ENCODE results near the gene HTN1.
"Not testable (repeated sequence)": the region's sequence is repeated elsewhere in the genome, so short reads cannot be mapped to it uniquely, and the experiment has no call there.

HTN1 gene

DNA sequence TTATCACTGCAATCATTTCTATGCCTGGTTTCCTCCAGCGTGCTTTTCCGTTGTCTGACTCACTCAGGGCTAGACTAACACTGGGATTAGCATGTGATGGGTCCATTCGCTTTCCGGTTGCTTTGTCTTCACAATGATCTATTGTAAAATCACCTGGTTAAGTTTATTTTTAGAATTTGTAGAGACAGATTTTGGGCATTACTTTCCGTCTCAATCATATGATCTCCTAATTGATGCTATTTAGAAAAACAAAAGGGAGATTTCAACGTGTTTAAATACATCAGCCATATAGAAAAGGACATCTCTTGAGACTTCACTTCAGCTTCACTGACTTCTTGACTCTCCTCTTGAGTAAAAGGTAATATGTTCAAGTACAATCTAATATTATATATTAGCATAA is at the start of gene HTN1:
TSS of gene HTN1 (plus strand) at position 301 of the 400 bp plus-strand sequence. CDS start 2,639 bp downstream, outside the sequence.
- DNase-seq: not testable (repeated sequence)

DNA sequence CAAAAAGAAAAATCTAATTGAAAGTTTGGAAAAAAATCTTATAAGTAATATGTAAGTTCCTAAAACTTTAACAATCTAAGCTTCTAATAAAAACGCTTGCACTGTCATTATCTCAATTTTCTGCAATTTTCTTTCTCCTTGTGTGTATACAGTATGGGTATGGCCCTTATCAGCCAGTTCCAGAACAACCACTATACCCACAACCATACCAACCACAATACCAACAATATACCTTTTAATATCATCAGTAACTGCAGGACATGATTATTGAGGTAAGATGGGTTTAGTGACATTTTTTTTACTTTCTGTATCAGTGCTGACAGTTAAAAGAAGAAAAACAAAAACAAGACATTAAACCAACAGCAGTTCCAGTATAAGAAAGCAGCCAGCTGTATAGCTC is 49.5 kb upstream of the HTN1 start:
- DNase-seq: no peak

DNA sequence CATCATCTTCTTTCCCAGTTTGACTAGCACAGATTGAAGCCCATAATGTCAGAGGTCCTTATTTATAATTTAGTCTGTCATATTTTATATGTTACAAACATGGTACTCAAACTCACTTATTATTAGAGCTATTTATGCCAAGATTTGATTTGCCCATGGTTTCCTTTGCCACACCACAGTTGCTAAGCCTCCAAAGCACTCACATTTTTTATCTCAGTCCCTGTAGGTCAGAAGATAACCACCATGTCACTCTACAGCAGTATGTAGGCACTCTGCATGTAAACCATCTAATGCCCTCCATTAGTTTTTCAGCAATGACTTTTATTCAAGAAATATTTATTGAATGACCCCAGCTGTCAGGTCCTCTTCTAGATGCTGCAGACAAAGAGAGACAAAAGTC is 47.7 kb upstream of the HTN1 start:
- no peak for DNase-seq

DNA sequence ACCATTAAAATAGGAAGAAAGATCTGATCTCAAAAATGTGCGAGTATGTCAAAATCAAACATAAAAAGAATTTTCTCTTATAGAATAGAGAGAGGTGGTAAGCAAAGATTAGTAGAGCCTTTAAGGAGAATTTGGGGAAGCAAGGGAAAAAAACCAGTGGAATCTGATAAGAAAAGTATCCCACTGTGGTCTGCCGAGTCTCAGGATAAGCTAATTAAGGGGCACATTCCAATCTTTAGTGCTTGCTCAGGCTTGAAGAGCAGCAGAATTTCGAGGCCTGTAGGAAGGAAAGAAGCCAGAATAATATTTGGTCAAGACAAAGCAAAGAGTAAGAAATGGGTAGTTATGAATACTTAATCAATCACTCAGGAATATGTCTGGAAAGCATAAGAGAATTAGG is 41.5 kb upstream of the HTN1 start:
- no peak for DNase-seq

DNA sequence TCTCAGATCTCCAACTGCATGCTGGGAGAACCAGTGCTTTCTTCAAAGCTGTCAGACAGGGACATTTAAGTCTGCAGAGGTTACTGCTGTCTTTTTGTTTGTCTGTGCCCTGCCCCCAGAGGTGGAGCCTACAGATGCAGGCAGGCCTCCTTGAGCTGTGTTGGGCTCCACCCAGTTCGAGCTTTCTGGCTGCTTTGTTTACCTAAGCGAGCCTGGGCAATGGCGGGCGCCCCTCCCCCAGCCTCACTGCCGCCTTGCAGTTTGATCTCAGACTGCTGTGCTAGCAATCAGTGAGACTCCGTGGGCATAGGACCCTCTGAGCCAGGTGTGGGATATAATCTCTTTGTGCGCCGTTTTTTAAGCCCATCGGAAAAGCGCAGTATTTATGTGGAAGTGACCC is 31.2 kb upstream of the HTN1 start:
- DNase-seq: not testable (repeated sequence)

DNA sequence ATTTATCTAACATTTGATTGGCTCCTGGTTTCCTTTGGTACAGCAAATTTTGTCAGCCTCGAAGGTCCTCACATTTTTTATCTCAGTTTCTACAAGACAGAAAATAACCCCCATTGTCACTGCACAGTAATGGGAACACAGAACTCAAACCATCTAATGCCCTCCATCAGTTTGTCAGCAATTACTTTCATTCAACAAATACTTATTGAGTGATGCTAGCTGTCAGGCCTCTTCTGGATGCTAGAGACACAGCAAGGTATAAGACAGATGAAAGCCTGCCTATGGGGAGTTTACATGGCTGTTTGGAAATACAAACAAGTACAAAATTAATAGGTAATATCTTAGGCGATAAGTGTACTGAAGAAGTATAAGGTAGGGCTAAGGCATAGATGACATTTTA is 27.0 kb upstream of the HTN1 start:
- no peak for DNase-seq

DNA sequence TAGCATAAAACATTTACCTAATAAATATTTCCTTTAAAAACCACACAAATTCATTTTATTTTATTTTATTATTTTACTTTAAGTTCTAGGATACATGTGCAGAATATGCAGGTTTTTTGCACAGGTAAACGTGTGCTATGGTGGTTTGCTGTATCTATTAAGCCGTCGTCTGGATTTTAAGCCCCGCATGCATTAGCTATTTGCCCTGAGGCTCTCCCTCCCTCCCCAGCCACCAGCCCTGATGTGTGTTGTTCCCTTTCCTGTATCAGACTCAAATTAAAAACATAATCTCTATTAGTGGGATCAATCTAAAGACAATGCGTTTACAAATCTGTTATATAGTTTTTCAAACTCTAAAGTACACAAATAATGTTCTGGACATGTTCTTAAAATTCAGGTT is 23.2 kb upstream of the HTN1 start:
- no peak for DNase-seq

DNA sequence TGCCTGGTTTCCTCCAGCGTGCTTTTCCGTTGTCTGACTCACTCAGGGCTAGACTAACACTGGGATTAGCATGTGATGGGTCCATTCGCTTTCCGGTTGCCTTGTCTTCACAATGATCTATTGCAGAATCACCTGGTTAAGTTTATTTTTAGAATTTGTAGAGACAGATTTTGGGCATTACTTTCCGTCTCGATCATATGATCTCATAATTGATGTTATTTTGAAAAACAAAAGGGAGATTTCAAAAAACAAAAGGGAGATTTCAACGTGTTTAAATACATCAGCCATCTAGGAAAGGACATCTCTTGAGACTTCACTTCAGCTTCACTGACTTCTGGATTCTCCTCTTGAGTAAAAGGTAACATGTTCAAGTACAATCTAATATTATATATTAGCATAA is 22.1 kb upstream of the HTN1 start, which contains the start of gene HTN3:
TSS of gene HTN3 (plus strand) at position 301 of the 400 bp plus-strand sequence. CDS start 2,282 bp downstream, outside the sequence.
- not testable (repeated sequence) for DNase-seq

DNA sequence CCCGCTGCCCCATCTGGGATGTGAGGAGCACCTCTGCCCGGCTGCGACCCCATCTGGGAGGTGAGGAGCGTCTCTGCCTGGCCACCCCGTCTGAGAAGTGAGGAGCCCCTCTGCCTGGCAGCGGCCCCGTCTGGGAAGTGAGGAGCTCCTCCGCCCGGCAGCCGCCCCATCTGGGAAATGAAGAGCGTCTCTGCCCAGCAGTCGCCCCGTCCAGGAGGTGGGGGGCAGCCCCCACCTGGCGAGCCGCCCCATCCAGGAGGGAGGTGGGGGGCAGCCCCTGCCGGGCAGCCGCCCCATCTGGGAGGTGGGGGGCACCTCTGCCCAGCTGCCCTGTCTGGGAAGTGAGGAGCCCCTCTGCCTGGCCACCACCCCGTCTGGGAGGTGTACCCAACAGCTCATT is 12.7 kb upstream of the HTN1 start:
- DNase-seq: not testable (repeated sequence)

DNA sequence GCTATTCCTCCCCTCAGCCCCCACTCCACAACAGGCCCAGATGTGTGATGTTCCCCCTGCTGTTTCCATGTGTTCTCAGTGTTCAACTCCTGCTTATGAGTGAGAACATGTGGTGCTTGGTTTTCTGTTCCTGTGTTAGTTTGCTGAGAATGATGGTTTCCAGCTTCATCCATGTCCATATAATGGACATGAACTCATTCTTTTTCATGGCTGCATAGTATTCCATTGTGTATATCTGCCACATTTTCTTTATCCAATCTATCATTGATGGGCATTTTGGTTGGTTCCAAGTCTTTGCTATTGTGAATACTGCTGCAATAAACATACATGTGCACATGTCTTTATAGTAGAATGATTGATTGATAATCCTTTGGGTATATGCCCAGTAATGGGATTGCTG is 10.3 kb upstream of the HTN1 start:
- not testable (repeated sequence) for DNase-seq

DNA sequence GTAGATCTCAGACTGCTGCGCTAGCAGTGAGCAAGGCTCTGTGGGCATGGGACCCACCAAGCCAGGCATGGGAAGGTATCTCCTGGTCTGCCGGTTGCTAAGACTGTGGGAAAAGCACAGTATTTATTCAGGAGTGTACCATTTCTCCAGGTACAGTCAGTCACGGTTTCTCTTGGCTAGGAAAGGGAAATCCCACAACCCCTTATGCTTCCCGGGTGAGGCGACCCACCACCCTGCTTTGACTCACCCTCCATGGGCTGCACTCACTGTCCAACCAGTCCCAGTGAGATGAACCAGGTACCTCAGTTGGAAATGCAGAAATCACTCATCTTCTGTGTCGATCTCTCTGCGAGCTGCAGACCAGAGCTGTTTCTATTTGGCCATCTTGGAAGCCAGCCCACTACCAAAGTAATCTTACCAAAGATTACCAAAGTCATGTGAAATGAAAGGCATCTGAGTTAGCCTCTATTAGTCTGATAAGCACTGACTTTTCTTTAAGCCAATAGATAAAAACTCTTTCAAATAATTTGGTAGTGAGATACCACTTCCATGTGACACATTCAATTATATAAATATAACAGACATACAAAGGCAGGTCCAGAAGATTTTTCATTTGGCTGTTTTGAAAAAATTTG is 8.5 kb upstream of the HTN1 start:
- no peak for DNase-seq

DNA sequence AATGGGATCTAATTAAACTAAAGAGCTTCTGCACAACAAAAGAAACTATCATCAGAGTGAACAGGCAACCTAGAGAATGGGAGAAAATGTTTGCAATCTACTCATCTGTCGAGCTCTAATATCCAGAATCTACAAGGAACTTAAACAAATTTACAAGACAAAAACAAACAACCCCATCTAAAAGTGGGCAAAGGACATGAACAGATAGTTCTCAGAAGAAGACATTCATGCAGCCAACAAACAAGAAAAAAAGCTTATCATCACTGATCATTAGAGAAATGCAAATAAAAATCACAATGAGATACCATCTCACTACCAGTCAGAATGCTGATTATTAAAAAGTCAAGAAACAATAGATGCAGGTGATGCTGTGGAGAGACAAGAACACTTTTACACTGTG is 6.3 kb downstream of the HTN1 start:
- DNase-seq: not testable (repeated sequence)

DNA sequence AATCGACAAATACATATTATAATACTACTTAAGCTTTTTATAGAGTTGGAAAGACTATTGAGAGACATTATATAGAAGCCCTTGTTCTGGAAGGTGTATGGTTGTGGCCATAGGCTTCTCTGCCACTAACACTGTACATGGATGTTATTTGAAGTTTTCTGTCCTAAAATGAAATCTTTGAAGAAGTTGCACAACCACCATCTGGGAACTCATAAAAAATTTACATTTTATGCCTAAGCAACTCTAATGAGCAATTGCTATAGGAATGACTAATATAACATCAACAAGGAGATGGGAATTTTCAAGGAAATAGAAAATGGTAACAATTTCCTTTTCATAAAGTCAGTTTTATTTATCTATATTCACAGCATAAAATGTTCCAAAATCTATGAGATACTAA is 7.4 kb downstream of the HTN1 start:
- DNase-seq: no peak

DNA sequence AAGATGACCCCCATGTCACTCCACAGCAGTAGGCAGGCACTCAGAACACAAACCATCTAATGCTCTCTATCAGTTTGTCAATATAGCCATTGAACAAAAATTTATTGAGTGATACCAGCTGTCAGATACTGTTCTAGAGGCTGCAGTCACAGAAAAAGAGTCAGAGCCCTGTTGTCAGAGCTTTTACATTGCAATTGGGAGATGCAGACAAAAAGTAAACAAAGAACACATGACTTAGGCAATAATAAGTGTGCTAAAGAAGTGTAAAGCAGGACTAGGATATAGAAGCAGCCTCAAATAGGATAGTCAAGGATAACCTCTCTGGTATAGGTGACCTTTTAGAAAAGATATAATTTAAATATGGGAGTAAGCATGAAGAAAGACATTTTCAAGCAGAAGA is 8.9 kb downstream of the HTN1 start:
- no peak for DNase-seq

DNA sequence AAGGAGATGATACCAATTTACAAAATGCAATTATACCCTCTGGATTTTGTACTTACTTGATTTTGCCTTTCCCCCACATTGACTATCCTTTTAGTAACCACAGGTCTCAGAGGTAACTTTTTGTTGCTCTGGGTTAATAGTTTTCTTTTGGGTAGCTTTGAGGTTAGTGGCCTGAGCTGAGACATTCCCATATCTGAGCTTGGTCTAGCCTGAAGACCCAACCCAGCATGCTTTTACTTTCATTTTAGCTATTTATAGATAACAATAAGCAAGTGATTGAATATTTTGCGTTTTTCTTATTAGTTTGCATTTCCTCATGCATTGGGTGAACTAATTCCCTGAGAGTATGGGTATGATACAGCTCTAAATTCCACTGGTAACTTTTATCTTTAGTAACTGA is 11.8 kb downstream of the HTN1 start:
- DNase-seq: no peak

DNA sequence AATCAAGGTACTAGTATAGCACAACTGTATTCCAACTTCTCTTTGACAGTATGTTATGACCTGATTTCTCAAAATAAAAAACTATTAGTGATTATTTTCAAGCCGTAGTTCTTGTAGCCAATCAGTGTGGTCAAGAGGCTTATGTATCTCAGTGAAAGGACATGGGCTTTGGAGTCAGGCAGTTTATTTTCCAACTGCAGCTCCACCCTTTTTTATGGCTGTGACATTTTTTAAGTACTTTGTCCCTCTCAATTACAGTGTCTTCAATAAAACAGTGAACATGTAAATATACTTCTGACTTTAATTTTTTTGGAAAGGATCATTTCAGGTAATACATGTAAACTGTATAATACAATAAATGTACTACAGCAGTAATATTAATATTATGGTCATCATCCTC is 30.0 kb downstream of the HTN1 start:
- no peak for DNase-seq

DNA sequence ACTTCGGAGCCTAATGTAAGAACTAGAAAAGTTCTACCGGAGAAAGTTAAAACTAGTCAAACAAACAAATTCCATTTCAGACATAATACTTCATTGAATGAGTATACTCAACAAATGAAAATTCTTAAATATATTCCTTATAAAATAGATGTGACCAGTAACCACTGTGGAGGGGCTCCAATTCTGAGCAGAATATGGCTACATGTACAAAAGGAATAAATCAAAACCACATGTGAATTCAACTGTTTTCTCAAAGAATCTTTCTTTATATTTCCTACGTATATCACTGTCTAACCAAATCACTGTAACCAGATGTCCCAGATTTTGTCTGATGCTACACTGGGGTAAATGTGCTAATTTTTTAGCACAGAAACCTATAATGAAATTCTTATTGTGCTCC is 49.0 kb downstream of the HTN1 start:
- no peak for DNase-seq
